GM18502 (cell line): Measurements from ENCODE around the gene GLS.
A peak's percentile ranks its signal among the peaks of the same experiment; 100 is the strongest.
"Not testable (repeated sequence)": the region's sequence is repeated elsewhere in the genome, so short reads cannot be mapped to it uniquely, and the experiment has no call there.

Source experiments
- ATAC-seq: cut with Tn5 transposase; IDR thresholded peaks from one replicate; pipeline ENCODE4 v1.9.1; 2021; ENCODE audit warnings: mild to moderate bottlenecking; ENCODE audit not compliant: unreplicated experiment, poor library complexity

GLS gene

GRCh38 chr2:190916829-190917228, 36.2 kb downstream of the GLS start:
- ATAC-seq: no peak

- no peak for ATAC-seq
These were observed 39.5 kb downstream of the GLS start for GRCh38 chr2:190920085-190920484.

- no peak for ATAC-seq
These were observed 41.8 kb downstream of the GLS start for GRCh38 chr2:190922376-190922775.

GRCh38 chr2:190927301-190927700, 46.7 kb downstream of the GLS start:
- no peak for ATAC-seq

GRCh38 chr2:190929919-190930318, 49.3 kb downstream of the GLS start:
- no peak for ATAC-seq

GRCh38 chr2:190930411-190930810, 49.8 kb downstream of the GLS start:
- no peak for ATAC-seq

GRCh38 chr2:190932514-190932913, 51.9 kb downstream of the GLS start:
- ATAC-seq: no peak

- ATAC-seq: no peak
These were observed 52.7 kb downstream of the GLS start for GRCh38 chr2:190933361-190933760.

GRCh38 chr2:190935054-190935453, 54.4 kb downstream of the GLS start:
- no peak for ATAC-seq

GRCh38 chr2:190938771-190939335, 58.2 kb downstream of the GLS start:
- ATAC-seq: no peak

- no peak for ATAC-seq
These were observed 59.8 kb downstream of the GLS start for GRCh38 chr2:190940454-190940853.

GRCh38 chr2:190941571-190941970, 61.0 kb downstream of the GLS start:
- ATAC-seq: no peak

- no peak for ATAC-seq
These were observed 62.1 kb downstream of the GLS start for GRCh38 chr2:190942697-190943096.

GRCh38 chr2:190943706-190944105, 63.1 kb downstream of the GLS start:
- no peak for ATAC-seq

- ATAC-seq: no peak
These were observed 66.5 kb downstream of the GLS start for GRCh38 chr2:190947141-190947540.

GRCh38 chr2:190947711-190948251, 67.2 kb downstream of the GLS start:
- peak; percentile 70 for ATAC-seq

- no peak for ATAC-seq
These were observed 68.0 kb downstream of the GLS start for GRCh38 chr2:190948671-190949070.

- ATAC-seq: no peak
These were observed 70.0 kb downstream of the GLS start for GRCh38 chr2:190950566-190950991.

GRCh38 chr2:190953257-190953656, 72.6 kb downstream of the GLS start:
- ATAC-seq: no peak

- no peak for ATAC-seq
These were observed 79.5 kb downstream of the GLS start for GRCh38 chr2:190959911-190960788.

GRCh38 chr2:190961117-190961516, 80.5 kb downstream of the GLS start:
- ATAC-seq: not testable (repeated sequence)
